GM10847 (cell line): Measurements from ENCODE around the gene GARS1.

Experiments used
- POLR2A ChIP-seq: IDR thresholded peaks from 2 replicates; pipeline ENCODE4 v1.6.1; 2011; ENCODE audit not compliant: insufficient read length; ENCODE audit errors: extremely low read depth

GARS1 gene

DNA sequence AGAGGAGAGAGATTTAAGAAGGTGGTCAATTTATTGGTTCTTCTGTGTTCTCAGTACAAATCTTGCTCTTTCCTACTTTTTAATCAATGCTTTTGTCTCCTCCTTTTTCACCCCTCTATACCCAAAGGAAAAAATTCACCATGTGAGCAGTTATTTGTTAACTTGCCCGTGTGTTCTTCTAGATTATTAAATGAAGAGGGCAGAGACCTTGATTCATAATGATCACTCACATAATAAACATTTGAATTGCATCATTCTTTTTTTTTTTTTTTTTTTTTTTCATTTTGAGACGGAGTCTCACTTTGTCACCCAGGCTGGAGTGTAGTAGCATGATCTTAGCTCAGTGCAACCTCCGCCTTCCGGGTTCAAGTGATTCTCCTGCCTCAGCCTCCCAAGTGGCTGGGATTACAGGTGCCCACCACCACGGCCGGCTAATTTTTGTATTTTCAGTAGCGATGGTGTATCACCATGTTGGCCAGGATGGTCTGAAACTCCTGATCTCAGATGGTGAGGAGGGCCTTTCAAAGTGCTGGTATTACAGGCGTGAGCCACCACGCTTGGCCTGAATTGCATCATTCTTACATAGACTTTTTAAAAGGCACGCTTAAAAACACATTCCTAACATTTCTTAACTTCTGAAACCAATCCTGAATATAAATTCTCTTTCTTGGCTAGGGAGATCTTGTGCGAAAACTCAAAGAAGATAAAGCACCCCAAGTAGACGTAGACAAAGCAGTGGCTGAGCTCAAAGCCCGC is 3.6 kb downstream of the GARS1 start:
- TF ChIP-seq POLR2A, result no peak

DNA sequence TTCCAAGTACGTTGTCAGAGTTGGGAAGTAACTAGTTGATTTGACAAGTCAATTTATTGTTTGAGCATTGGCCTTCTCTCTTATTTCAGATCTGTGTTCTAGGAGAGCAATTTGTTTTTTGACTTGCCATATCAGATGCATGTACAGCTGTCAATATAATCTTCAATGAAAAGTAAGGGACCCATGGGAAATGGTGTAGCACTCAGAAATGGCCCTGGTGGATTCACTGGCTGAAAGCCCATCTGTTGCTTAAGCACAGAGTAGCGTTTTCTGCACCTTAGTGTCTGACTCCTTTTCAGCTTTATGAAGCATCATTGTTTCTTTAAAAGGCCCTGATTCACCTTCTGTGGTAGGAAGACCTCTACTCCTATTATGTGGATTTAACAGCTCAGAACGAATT is 10.2 kb downstream of the GARS1 start:
- TF ChIP-seq POLR2A, result no peak

DNA sequence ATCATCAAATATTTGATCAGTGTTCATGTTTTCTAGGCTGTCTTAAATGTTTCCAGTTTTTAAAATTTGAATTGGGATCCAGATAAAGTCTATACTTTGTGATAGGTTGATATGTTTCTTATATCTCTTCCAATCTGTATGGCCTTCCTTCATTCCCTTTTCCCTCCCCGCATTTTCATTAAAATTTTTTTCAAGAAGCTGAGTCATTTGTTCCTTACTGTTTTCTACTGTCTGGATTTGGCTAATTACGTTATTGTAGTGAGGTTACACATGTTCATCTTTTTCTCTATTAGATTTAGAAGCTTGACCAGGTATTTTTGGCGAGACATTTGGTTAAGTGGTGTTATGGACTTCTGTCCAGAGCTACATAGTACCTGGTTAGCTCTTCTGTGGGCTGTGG is 11.2 kb downstream of the GARS1 start:
- no peak for TF ChIP-seq POLR2A

DNA sequence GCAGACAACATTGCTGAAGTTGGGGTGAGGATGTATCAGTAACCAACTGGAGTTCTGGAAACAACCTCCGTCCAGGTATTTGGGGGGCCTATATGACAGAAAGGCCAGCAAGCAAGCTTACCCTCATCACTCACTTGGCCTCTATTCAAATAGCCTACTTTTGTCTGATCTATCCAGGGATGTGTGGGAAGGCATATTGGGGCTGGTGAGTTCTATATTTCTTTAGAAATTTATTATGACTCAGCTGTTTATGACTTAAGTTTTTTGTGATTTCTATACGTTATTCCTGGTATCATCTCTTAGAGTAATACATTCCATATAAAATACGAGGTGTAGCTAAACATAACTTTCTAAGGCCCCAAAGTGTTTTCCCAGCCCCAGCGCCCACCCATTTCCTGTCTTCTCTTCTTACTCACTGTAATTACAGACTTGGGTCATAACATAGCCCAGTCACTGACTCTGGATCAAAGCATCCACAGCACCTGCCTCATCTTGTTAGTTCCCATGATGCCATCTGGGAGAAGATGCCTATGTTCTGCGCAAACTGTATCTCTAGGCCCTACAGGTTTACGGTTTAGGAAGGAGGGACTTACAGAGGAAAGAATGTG is 18.1 kb downstream of the GARS1 start:
- no peak for TF ChIP-seq POLR2A

DNA sequence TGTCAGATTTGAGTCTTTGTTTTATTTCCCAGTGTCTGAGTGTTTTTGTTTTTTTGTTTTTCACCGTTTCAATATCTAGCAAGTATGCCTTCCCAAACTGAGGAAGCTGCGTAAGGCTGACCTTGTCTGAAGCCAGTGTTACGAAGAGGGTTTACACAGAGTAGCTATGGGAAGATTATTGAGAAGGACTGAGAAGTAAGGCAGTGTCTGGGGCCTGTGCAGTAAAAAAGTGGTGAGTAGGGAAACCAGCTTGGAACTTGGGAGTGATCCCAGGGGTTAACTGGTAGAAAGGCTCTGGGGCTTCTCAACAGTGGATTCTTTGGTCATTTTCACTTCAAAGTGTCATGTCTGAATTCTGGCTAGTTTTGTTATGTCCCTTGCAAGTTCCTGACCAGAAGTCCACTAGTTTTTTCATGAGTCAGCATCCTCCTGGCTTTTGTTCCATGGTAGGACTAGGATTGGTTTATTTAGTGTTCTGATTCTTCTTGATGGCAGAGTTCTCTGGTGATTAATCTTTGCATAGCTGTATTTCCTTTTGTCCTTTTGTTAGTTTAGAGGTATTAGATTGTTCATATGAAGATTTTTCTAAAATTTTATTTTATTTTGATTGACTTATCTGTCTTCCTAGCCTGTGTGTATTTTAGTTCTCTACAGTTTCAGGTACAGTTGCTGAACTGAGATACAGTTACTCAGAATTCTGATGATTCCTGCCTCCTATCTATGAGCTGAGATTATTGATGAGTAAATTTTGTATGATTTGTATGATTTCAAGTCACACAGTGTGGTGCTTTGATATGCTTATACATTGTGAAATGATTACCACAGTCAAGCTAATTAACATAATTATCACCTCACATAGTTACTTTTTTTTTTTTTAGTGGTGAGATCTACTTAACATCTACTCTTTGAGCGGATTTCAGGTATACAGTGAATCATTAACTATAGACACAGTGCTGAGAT is 19.0 kb downstream of the GARS1 start:
- TF ChIP-seq POLR2A, result no peak

DNA sequence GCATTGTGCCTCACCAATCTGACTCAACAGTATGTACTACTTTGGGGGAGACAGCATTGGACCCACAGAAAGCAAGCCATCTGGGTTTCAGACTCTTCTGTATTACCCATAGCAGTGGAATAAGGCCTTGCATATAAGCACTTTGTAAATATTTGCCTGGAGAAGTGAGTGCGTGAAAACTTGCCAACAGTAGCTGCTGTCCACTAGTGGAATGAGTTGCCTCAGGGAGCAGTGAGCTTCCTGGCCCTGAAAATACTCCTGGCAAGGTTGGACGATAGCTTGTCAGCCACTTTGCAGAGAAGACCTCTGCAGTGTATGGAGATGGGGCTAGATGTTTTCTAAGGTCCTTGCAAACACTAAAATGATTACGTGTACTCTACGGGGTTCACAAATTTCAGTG is 21.6 kb downstream of the GARS1 start:
- TF ChIP-seq POLR2A, result no peak

DNA sequence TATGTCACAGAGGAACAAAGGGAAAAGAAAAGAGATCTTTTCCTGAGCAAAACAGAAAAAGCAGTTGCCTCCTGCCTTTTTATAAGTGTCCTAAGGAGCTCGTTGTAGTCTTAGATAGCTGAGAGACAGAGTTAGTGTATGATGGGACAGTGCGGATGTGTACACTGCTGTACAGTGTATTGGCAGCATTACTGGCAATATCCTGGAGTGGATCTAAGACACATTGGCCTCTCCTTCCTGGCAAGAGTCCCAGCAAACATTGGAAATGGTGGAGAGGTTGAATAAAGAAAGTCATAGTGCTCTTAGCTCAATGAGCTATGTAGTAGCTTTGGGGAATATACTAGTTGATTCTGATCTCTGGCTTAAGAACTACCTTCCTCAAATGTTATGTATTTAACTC is 22.7 kb downstream of the GARS1 start:
- TF ChIP-seq POLR2A, result no peak

DNA sequence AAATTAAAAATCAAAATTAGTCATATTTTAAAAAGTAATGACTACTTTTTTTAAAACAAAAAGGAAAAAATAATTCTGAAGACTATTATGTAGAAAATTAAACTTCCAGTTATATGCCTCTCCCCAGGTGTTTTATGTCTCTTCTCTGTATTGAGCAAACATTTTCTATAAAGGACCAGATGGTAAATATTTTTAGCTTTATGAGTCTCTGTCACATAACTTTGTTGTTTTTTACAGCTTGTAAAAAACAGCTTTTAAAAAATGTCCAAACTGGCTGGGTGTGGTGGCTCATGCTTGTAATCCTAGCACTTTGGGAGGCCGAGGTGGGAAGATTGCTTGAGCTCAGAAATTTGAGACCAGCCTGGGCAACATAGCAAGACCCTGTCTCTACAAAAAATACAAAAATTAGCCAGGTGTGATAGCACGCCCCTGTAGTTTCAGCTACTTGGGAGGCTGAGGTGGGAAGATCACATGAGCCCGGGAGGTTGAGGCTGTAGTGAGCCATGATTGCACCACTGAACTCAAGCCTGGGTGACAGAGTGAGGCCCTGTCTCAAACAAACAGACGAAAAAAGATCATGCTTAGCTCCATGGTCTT is 23.5 kb downstream of the GARS1 start:
- no peak for TF ChIP-seq POLR2A

DNA sequence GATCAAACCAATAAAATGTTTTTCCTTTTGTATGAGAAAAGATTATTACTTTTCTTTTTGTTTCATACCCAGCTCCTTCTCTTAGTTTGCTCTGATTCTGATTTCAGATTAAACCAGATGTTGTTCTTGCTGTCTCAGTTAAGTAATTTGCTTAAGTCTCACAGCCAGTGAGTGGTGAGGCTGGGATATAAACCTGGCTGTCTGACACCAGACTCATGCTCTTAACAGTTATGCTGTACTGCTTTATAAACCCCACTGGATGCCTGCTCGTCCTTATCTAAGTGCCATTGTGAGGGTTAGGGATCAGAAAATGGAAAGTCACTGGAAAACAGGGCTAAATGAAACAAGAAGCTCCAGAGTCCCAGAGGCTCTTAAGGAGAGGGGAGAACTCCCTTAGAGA is 24.3 kb downstream of the GARS1 start:
- TF ChIP-seq POLR2A, result no peak

DNA sequence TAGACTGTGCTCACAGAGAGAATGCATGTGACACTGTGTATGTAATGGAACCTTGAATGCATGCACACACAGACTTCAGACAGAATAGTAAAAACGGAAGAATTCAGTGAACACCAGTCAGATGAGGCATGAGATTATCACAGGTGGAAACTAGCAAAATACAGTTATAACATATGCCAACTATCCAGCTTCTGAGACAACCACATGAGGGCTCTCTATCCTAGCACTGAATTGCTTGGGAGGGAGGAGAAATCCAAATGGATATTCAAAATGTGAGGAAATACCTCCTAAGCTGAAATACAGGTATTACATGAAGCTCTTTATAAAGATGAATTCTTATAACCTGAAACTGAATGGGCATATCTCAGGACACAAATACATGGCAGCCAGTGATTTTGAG is 30.6 kb downstream of the GARS1 start:
- TF ChIP-seq POLR2A, result no peak

DNA sequence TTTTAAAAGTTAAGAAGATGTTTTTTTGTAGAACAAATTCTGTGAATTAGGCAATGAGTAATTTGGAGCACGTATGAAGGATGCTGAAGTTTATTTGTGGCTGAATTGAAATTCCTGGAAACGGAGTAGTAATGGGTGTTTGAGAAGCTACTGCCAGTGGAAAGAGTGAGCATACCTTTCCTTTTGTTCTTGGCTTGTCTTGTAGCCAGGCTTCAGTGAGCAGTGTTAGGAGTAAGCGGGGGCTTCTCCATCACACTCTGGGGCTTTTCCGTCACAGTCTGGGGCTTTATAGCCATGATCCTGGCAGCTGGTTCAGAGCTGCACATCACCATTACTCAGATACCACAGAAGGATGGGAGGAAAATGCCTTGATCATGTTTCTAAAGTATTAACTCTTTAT is 32.3 kb downstream of the GARS1 start:
- no peak for TF ChIP-seq POLR2A

DNA sequence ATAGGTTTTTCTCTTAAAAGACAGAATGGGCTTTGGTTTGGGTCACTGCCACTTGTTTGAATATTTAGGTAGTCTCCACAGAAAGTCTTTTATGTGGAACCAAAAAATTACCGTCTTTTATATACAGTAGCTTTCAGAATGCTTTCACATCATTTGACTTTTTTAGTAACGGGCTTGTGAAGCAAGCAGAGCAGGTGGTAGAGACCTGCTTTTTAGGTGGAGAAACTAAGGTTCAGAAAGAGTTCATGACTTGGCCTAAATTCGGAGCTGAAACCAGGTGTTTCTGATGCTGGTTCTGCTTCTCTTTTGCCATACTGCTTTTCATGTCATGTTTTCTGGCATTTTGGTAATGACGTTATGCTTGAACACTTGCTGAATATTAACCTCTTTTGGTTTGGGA is 36.3 kb downstream of the GARS1 start:
- no peak for TF ChIP-seq POLR2A

DNA sequence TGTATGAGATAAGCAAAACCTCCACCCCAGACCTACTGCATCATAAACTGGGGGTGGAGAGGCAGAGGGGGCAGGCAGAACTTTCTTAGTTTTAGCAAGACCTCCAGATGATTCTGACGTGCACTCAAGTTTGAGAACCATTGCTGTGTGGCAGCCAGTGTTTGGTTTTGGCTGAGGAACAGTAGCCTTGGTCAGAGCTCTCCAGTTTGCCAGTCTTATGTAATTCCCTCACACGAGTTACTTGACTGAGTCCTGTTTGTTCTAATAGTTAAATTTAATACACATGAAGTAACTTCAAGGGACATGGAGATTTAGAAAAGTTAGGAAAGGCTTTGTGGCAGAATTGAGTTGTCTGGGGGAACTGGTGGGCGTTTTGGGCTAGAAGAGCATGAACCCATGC is 38.5 kb downstream of the GARS1 start:
- no peak for TF ChIP-seq POLR2A

DNA sequence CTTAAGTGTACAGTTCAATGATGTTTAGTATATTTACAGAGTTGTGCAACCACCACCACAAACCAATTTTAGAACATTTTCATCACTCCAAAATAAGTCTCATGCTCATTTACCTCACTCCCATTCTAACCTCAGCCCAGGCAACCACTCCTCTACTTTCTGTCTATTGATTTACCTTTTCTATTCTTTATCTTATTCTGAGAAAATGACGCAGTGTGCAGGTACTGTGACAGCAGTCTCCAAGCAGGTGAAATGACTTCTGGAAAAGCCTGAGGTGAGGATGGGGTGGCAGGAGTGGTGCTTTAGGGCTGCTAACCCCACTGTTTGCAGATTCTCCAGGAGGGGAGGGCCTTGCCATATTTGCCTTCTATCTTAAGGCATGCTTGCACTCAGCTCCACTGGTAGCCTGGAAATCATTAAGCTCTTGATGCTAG is 39.5 kb downstream of the GARS1 start:
- TF ChIP-seq POLR2A, result no peak

DNA sequence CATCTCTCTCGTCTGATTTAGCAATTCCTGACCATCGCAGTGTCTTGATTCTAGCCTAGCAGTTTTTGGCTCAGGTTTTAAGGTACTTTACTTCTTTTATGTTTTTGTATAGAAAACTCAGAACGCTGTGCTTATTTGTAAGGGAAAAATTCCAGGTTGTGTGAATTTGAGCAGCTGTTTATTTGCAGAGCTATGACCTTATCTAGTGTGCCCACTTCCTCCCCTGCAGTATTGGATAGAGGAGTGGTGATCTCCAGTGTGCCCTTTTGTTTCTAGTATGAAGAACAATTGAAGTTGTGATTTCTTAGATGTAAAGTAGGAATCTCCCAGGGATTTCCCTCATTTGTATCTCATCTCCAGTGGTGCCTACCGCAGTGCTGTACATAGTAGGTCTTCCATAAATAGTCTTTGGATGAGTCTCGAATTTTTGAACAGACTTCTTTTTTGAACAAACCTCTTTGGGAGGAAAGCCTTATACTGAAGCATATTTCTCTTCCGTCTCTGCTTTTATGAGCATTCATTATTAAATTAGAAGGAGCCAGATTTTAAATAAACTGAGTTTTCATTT is 40.0 kb downstream of the GARS1 start:
- TF ChIP-seq POLR2A, result no peak
